Dedifferentiated amniotic fluid mesenchymal stem cell (primary cell): ENCODE data around the gene UPP1.
"Not testable (repeated sequence)": the region's sequence is repeated elsewhere in the genome, so short reads cannot be mapped to it uniquely, and the experiment has no call there.

Source experiments
- DNase-seq: peaks from one replicate; pipeline ENCODE4 v3.0.0-alpha.2; 2016; ENCODE audit errors: extremely low spot score

UPP1 gene

GRCh38 chr7:48089046-48090003 lies at the start of gene UPP1:
TSS of gene UPP1 (plus strand) at chr7:48089265. CDS start at chr7:48094784, 5,519 bp downstream.
- DNase-seq: no peak

- DNase-seq: no peak
Measured at GRCh38 chr7:48040944-48041652, 48.0 kb upstream of the UPP1 start.

GRCh38 chr7:48041653-48041970 lies 47.5 kb upstream of the UPP1 start:
- DNase-seq: peak; percentile 55

GRCh38 chr7:48042216-48042615 lies 46.8 kb upstream of the UPP1 start:
- DNase-seq: no peak

GRCh38 chr7:48042636-48043035 lies 46.4 kb upstream of the UPP1 start:
- no peak for DNase-seq

- no peak for DNase-seq
Measured at GRCh38 chr7:48045195-48045765, 43.8 kb upstream of the UPP1 start.

- DNase-seq: no peak
Measured at GRCh38 chr7:48046458-48046857, 42.6 kb upstream of the UPP1 start.

- DNase-seq: no peak
Measured at GRCh38 chr7:48048113-48048512, 41.0 kb upstream of the UPP1 start.

- no peak for DNase-seq
Measured at GRCh38 chr7:48049850-48050249, 39.2 kb upstream of the UPP1 start.

- no peak for DNase-seq
Measured at GRCh38 chr7:48052748-48053147, 36.3 kb upstream of the UPP1 start.

- DNase-seq: no peak
Measured at GRCh38 chr7:48053736-48054135, 35.3 kb upstream of the UPP1 start.

- DNase-seq: no peak
Measured at GRCh38 chr7:48058990-48059389, 30.1 kb upstream of the UPP1 start.

GRCh38 chr7:48059706-48060105 lies 29.4 kb upstream of the UPP1 start:
- no peak for DNase-seq

- DNase-seq: no peak
Measured at GRCh38 chr7:48063985-48064384, 25.1 kb upstream of the UPP1 start.

GRCh38 chr7:48067475-48067874 lies 21.6 kb upstream of the UPP1 start:
- DNase-seq: no peak

- DNase-seq: no peak
Measured at GRCh38 chr7:48074204-48074654, 14.8 kb upstream of the UPP1 start.

- DNase-seq: no peak
Measured at GRCh38 chr7:48077423-48077822, 11.6 kb upstream of the UPP1 start.

GRCh38 chr7:48078470-48078869 lies 10.6 kb upstream of the UPP1 start:
- DNase-seq: no peak

- not testable (repeated sequence) for DNase-seq
Measured at GRCh38 chr7:48082378-48082777, 6.7 kb upstream of the UPP1 start.

- no peak for DNase-seq
Measured at GRCh38 chr7:48083114-48083830, 5.8 kb upstream of the UPP1 start.

- peak; percentile 97 for DNase-seq
Measured at GRCh38 chr7:48084727-48085432, 4.2 kb upstream of the UPP1 start.
